MM.1S (cell line): ENCODE data around the gene SLC30A4.

Source experiments
- CTCF ChIP-seq: fragments of 300-600 bp; sonication (generic); IDR thresholded peaks from 2 replicates; pipeline ENCODE4 v1.5.1; 2016; ENCODE audit warnings: antibody characterized with exemption, low read length, mixed read lengths
- EZH2 ChIP-seq: fragments of 300-600 bp; sonication (generic); optimal IDR thresholded peaks from 2 replicates; pipeline ENCODE3; 2017; ENCODE audit warnings: low read depth, mild to moderate bottlenecking, antibody characterized with exemption, low read length, mixed read lengths
- EZH2phosphoT487 ChIP-seq: fragments of 300-600 bp; sonication (generic); IDR thresholded peaks from 2 replicates; pipeline ENCODE4 v1.6.1; 2018; ENCODE audit warnings: antibody characterized with exemption, low read length

- TF ChIP-seq CTCF (no peak), EZH2phosphoT487 (no peak), EZH2 (no peak)
These were observed 46.1 kb downstream of the SLC30A4 start for GRCh38 chr15:45476410-45476809.
